Neural progenitor cell (in vitro differentiated cells): Measurements from ENCODE around the gene SPDL1. TPM values are rescaled to one million over a fixed set of nuclear protein-coding genes. Genes with fewer than 3 reads are reported as not detected.

Experiments
- DNase-seq: peaks from one replicate; pipeline ENCODE4 v3.0.0-alpha.2; 2016; ENCODE audit warnings: low spot score
- H2AFZ ChIP-seq: fragments of 200-600 bp; sonication (generic); replicated peaks from 2 replicates; pipeline ENCODE4 v1.6.1; 2016; ENCODE audit warnings: antibody characterized with exemption
- H3F3A ChIP-seq: fragments of 200-600 bp; sonication (generic); 2 replicates; pipeline ENCODE4 v1.6.1; 2016; ENCODE audit warnings: antibody characterized with exemption, low read depth
- H3K27ac ChIP-seq: fragments of 200-600 bp; sonication (generic); 2 replicates; pipeline ENCODE4 v1.5.1; 2016; ENCODE audit warnings: mild to moderate bottlenecking
- H3K27me3 ChIP-seq: fragments of 200-600 bp; sonication (generic); 2 replicates; pipeline ENCODE4 v1.6.1; 2016; ENCODE audit warnings: mild to moderate bottlenecking, moderate library complexity
- H3K36me3 ChIP-seq: fragments of 200-600 bp; sonication (generic); 2 replicates; pipeline ENCODE4 v1.5.1; 2016
- H3K4me1 ChIP-seq: fragments of 200-600 bp; sonication (generic); 2 replicates; pipeline ENCODE4 v1.6.1; 2016; ENCODE audit warnings: mixed run types
- H3K4me2 ChIP-seq: fragments of 200-600 bp; sonication (generic); 2 replicates; pipeline ENCODE4 v1.6.1; 2016
- H3K4me3 ChIP-seq: fragments of 200-600 bp; sonication (generic); 2 replicates; pipeline ENCODE4 v1.5.1; 2016
- H3K79me2 ChIP-seq: fragments of 200-600 bp; sonication (generic); 2 replicates; pipeline ENCODE4 v1.6.1; 2016; ENCODE audit warnings: low read depth
- H3K9ac ChIP-seq: fragments of 200-600 bp; sonication (generic); 2 replicates; pipeline ENCODE4 v1.6.1; 2016
- H3K9me3 ChIP-seq: fragments of 200-600 bp; sonication (generic); 2 replicates; pipeline ENCODE4 v1.5.1; 2016; ENCODE audit warnings: low read depth
- H4K20me1 ChIP-seq: fragments of 200-600 bp; sonication (generic); 2 replicates; pipeline ENCODE4 v1.6.1; 2016; ENCODE audit warnings: low read depth
- H3K27ac Mint-ChIP-seq: 3 replicates; pipeline ENCODE4 v1.8.0; 2021; ENCODE audit warnings: mixed read lengths
- H3K27me3 Mint-ChIP-seq: 2 replicates; pipeline ENCODE4 v1.8.0; 2022; ENCODE audit warnings: low read depth, mild to moderate bottlenecking, inconsistent platforms, moderate library complexity, mixed read lengths; ENCODE audit not compliant: insufficient read depth
- H3K36me3 Mint-ChIP-seq: 3 replicates; pipeline ENCODE4 v1.8.0; 2021; ENCODE audit warnings: mixed read lengths
- H3K4me1 Mint-ChIP-seq: 3 replicates; pipeline ENCODE4 v1.8.0; 2021; ENCODE audit warnings: mixed read lengths
- H3K4me3 Mint-ChIP-seq: 3 replicates; pipeline ENCODE4 v1.8.0; 2021; ENCODE audit warnings: mild to moderate bottlenecking, moderate library complexity, mixed read lengths
- H3K9me3 Mint-ChIP-seq: 3 replicates; pipeline ENCODE4 v1.8.0; 2020; ENCODE audit warnings: mixed read lengths
- CTCF ChIP-seq: fragments of 200-600 bp; sonication (generic); IDR thresholded peaks from 2 replicates; pipeline ENCODE4 v1.5.1; 2017; ENCODE audit warnings: antibody characterized with exemption, mild to moderate bottlenecking
- EZH2 ChIP-seq: fragments of 200-600 bp; sonication (generic); IDR thresholded peaks from 2 replicates; pipeline ENCODE4 v1.6.1; 2017; ENCODE audit warnings: antibody characterized with exemption, mild to moderate bottlenecking, moderate library complexity
- EZH2phosphoT487 ChIP-seq: fragments of 200-600 bp; sonication (generic); IDR thresholded peaks from 2 replicates; pipeline ENCODE4 v1.6.1; 2017; ENCODE audit warnings: antibody characterized with exemption
- total RNA-seq: library from RNA; depleted of rRNA; stranded (reverse); fragments of >200 nt; gene quantifications from 2 replicates; pipeline ENCODE4 v1.2.3, GENCODE V29; 2015; ENCODE audit warnings: low replicate concordance

The SPDL1 gene
- total RNA-seq, 1 donor from 2014 or later, result 91.4 TPM

GRCh38 chr5:169649486-169649885, 65.9 kb downstream of the SPDL1 start:
- peaks cover 5% of the 10 kb centered on the region for H3K27me3 Mint-ChIP-seq
- H3K4me1 Mint-ChIP-seq, result peaks cover 16% of the 10 kb centered on the region
- H3K27ac Mint-ChIP-seq, result no peak overlapping the region
- H3K9me3 Mint-ChIP-seq, result no peaks in the 10 kb centered on the region
- no peaks in the 10 kb centered on the region for H4K20me1 ChIP-seq
- H3K4me3 ChIP-seq, result no peak overlapping the region
- H3F3A ChIP-seq, result no peaks in the 10 kb centered on the region
- H3K9me3 ChIP-seq, result no peaks in the 10 kb centered on the region
- H3K27ac ChIP-seq, result no peak overlapping the region
- H3K36me3 ChIP-seq, result no peaks in the 10 kb centered on the region
- H3K79me2 ChIP-seq, result no peaks in the 10 kb centered on the region
- H3K9ac ChIP-seq, result no peak overlapping the region
- no peak overlapping the region for H2AFZ ChIP-seq
- H3K36me3 Mint-ChIP-seq, result no peaks in the 10 kb centered on the region
- no peak overlapping the region for H3K4me3 Mint-ChIP-seq
- H3K4me1 ChIP-seq, result peaks cover 7% of the 10 kb centered on the region
- H3K4me2 ChIP-seq, result no peak overlapping the region
- no peaks in the 10 kb centered on the region for H3K27me3 ChIP-seq
- DNase-seq, result no peak
- no peak for TF ChIP-seq EZH2
- TF ChIP-seq EZH2phosphoT487, result no peak
- no peak for TF ChIP-seq CTCF

GRCh38 chr5:169650701-169651331, 67.2 kb downstream of the SPDL1 start:
- H3K4me1 Mint-ChIP-seq, result peaks cover 16% of the 10 kb centered on the region
- H3K36me3 ChIP-seq, result no peaks in the 10 kb centered on the region
- no peaks in the 10 kb centered on the region for H3K9me3 Mint-ChIP-seq
- DNase-seq, result no peak
- no peak overlapping the region for H3K4me3 ChIP-seq
- TF ChIP-seq EZH2phosphoT487 (no peak), CTCF (no peak), EZH2 (no peak)
- no peaks in the 10 kb centered on the region for H3K27me3 ChIP-seq
- H3K9ac ChIP-seq, result no peak overlapping the region
- peaks cover 7% of the 10 kb centered on the region for H3K4me1 ChIP-seq
- no peaks in the 10 kb centered on the region for H3K9me3 ChIP-seq
- no peak overlapping the region for H3K4me3 Mint-ChIP-seq
- H3K27ac ChIP-seq, result no peak overlapping the region
- no peak overlapping the region for H2AFZ ChIP-seq
- no peaks in the 10 kb centered on the region for H3F3A ChIP-seq
- H3K27ac Mint-ChIP-seq, result no peak overlapping the region
- no peaks in the 10 kb centered on the region for H3K36me3 Mint-ChIP-seq
- H3K79me2 ChIP-seq, result no peaks in the 10 kb centered on the region
- H4K20me1 ChIP-seq, result no peaks in the 10 kb centered on the region
- H3K27me3 Mint-ChIP-seq, result peaks cover 5% of the 10 kb centered on the region
- no peak overlapping the region for H3K4me2 ChIP-seq

GRCh38 chr5:169651526-169651925, 68.0 kb downstream of the SPDL1 start:
- Mint-ChIP-seq H3K4me3 (no peak overlapping the region), H3K4me1 (peaks cover 16% of the 10 kb centered on the region), H3K9me3 (no peaks in the 10 kb centered on the region), H3K36me3 (no peaks in the 10 kb centered on the region), H3K27ac (no peak overlapping the region), H3K27me3 (peaks cover 5% of the 10 kb centered on the region)
- peaks cover 7% of the 10 kb centered on the region for H3K4me1 ChIP-seq
- no peaks in the 10 kb centered on the region for H4K20me1 ChIP-seq
- no peaks in the 10 kb centered on the region for H3K36me3 ChIP-seq
- no peak for DNase-seq
- no peaks in the 10 kb centered on the region for H3F3A ChIP-seq
- H2AFZ ChIP-seq, result no peak overlapping the region
- H3K27me3 ChIP-seq, result no peaks in the 10 kb centered on the region
- H3K79me2 ChIP-seq, result no peaks in the 10 kb centered on the region
- H3K9me3 ChIP-seq, result no peaks in the 10 kb centered on the region
- no peak overlapping the region for H3K9ac ChIP-seq
- H3K4me3 ChIP-seq, result no peak overlapping the region
- no peak overlapping the region for H3K27ac ChIP-seq
- TF ChIP-seq EZH2, result no peak
- no peak for TF ChIP-seq EZH2phosphoT487
- TF ChIP-seq CTCF, result no peak
- no peak overlapping the region for H3K4me2 ChIP-seq
